Pancreas (tissue), 10 donors: ENCODE data around the gene ZNF414. TPM values are rescaled to one million over a fixed set of nuclear protein-coding genes. Genes with fewer than 3 reads are reported as not detected.
A peak's percentile ranks its signal among the peaks of the same experiment; 100 is the strongest.

Source experiments
- ATAC-seq, 4 donors: fragments of 200-7000 bp; cut with Tn5 transposase; one replicate each; pipeline versions ENCODE4 v1.8.0 to v1.9.1; 2020; ENCODE audit warnings: mild to moderate bottlenecking in 4 of 4, moderate library complexity in 4 of 4
- DNase-seq, 6 donors: peaks; one replicate each; pipeline ENCODE4 v3.0.0-alpha.2; 2020
- FAIRE-seq: peaks from 2 replicates; lab custom pipeline; 2012; peaks lifted over from hg19 to GRCh38; lab: Jason Lieb, UNC
- H3K27ac ChIP-seq, 4 donors: fragments of 200-600 bp; sonication (generic); 1 replicate in 3 of 4; 2 replicates in 1 of 4; pipeline versions ENCODE4 v1.5.0 to v1.8.0; 2020
- H3K27me3 ChIP-seq, 4 donors: fragments of 200-600 bp; one replicate each; pipeline ENCODE4 v1.8.0; 2021
- H3K36me3 ChIP-seq, 3 donors: fragments of 200-600 bp; sonication (generic) in 1 of 3; one replicate each; pipeline versions ENCODE4 v1.5.0 to v1.8.0; 2020 to 2021
- H3K4me1 ChIP-seq, 3 donors: fragments of 200-600 bp; one replicate each; pipeline ENCODE4 v1.8.0; 2021
- H3K4me3 ChIP-seq, 4 donors: fragments of 200-600 bp; sonication (generic) in 2 of 4; one replicate each; pipeline versions ENCODE4 v1.5.0 to v1.8.0; 2020 to 2021
- H3K9me3 ChIP-seq, 4 donors: fragments of 200-600 bp; one replicate each; pipeline ENCODE4 v1.8.0; 2021
- WGBS, 2 donors: extraction: QIAGEN DNeasy Blood & Tissue Kit; methylation state at CpG; one replicate each; pipeline ENCODE4 v1.1.7; 2013; 5-methylcytosine and 5-hydroxymethylcytosine counted together
- intact Hi-C, 3 donors: fragments of 100-400 bp; cut with DNase I; formaldehyde crosslinking; loops; one replicate each; pipeline versions ENCODE4 v1.11.1 to v1.14.2; 2022
- polyA plus RNA-seq, 2 donors: library from polyadenylated mRNA; stranded (reverse); fragments of 200-250 nt; gene quantifications; one replicate each; pipeline ENCODE4 v1.2.3, GENCODE V29; 2013
- total RNA-seq, 6 donors: library from RNA; stranded (reverse); fragmentation: NEBNext Ultra II Directional in 4 of 6; extraction: Animal tissue kit (Norgen Biotek cat#: 25700) in 4 of 6; gene quantifications; one replicate each; pipeline versions ENCODE4 v1.2.1 to v1.2.4, GENCODE V29; 2021 to 2023
- TF ChIP-seq, protein P1 (sequence below), 4 donors: fragments of 200-600 bp; sonication (generic) in 3 of 4; IDR thresholded peaks; one replicate each; pipeline versions ENCODE4 v1.5.0 to v1.8.0; 2021; ENCODE audit warnings: antibody characterized with exemption in 4 of 4
- donor health status: healthy with polysubstance abuse.
- donor health status: DM: no; HTN: no; CAD: no; lungs with moderate emphysema.
- donor health status: DM: no; HTN: no; CAD: no.
- donor health status: control.
- donor health status: control.
- donor health status: Bipolar disorder and iron deficiency.
- donor health status: DM: yes; HTN: yes; CAD: no.
- donor health status: DM: no; HTN: no; CAD: no.
- donor health status: DM: no; HTN: no; CAD: no.
- donor health status: DM: yes; HTN: yes; CAD: no.

Gene ZNF414
- total and polyA plus RNA-seq, 8 donors, result 7.3 to 36.9 (median 13.1) TPM

DNA sequence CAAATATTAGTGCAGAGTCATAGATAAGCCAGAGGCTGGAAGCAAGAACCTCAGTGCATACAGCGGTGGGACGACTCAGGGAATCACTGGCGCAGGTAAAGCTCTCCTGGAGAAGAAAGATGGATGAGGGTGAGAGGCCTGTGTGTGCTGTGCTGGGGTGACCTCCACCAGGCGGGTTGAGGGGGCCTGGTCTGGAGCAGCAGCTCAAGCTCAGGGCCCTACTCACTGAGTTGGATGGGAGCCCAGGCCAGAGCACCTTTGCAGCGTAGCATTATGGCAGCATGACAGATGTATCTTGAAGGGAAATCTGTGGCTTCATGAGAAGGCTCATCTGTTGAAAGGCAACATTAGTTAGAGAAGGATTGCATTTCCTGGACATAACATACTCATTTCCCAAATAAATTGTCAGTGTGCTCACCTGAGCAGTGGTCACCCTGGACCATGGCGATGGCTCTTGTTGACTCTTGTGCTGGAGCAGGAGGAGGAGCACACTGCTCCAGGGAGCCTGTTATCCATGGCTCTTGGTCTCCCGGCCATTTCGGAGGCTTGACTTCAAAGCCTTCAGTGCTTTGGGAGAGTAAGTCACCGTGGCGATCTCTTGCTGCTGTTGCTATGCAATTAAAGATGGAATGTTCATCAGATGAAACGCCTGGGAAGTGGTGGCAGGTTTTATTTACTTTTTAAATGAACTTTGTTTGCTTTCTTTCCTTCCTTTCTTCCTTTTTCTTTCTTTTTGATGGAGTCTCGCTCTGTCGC, 44.2 kb downstream of the ZNF414 start:
- FAIRE-seq (no peak), ATAC-seq (peak in 2 of 4 donors; percentile 31 to 34), DNase-seq (peak in 1 of 6 donors; percentile 17)
- Histone ChIP-seq H3K36me3 (peaks cover 2 to 84% (median 57%) of the 10 kb centered on the region in 3 donors), H3K9me3 (no peaks in the 10 kb centered on the region), H3K4me3 (no peak overlapping the region), H3K27me3 (no peaks in the 10 kb centered on the region), H3K27ac (no peak overlapping the region), H3K4me1 (peaks cover 0 to 5% (median 0%) of the 10 kb centered on the region in 3 donors)
- TF ChIP-seq, protein P1, sequence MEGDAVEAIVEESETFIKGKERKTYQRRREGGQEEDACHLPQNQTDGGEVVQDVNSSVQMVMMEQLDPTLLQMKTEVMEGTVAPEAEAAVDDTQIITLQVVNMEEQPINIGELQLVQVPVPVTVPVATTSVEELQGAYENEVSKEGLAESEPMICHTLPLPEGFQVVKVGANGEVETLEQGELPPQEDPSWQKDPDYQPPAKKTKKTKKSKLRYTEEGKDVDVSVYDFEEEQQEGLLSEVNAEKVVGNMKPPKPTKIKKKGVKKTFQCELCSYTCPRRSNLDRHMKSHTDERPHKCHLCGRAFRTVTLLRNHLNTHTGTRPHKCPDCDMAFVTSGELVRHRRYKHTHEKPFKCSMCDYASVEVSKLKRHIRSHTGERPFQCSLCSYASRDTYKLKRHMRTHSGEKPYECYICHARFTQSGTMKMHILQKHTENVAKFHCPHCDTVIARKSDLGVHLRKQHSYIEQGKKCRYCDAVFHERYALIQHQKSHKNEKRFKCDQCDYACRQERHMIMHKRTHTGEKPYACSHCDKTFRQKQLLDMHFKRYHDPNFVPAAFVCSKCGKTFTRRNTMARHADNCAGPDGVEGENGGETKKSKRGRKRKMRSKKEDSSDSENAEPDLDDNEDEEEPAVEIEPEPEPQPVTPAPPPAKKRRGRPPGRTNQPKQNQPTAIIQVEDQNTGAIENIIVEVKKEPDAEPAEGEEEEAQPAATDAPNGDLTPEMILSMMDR (IDR thresholded peaks at IDR 0.05), result no peak
- whole genome bisulfite sequencing, 2 donors, result 88 to 93% methylated on average over 13 of the region's 13 CpGs
- intact Hi-C loops, result no loop called here

DNA sequence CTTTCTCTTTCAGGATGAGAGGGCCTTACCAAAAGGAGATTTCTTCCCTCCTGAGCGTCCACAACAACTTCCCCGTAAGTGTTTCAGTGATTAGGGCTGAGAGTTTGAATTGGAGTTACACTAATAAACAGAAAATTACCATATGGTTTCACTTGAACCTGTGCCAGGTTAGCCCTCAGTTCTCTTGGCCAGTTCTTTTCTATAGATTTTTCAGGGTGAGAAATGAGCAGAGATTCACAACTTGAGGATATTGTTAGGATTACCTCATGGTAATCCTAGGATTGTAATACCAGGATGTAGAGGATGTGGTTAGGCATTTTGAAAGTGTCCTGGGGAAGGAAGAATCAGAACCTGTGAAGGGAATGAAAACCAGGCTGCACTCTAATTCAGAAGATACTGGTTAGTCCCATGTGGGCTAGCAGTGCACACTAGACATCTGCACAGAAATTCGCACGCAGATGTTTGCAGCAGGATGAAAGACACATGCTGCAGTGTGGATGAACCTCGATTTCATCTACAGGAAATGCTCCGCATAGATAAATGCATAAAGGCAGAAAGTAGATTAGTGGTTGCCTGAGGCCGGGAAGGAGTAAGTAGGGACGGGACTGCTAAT, 45.1 kb downstream of the ZNF414 start:
- Histone ChIP-seq H3K4me3 (no peak overlapping the region), H3K27me3 (no peaks in the 10 kb centered on the region), H3K4me1 (peaks cover 0 to 5% (median 0%) of the 10 kb centered on the region in 3 donors), H3K9me3 (no peaks in the 10 kb centered on the region), H3K36me3 (peaks cover 0 to 89% (median 58%) of the 10 kb centered on the region in 3 donors), H3K27ac (no peak overlapping the region)
- TF ChIP-seq, protein P1 (IDR thresholded peaks at IDR 0.05), result no peak
- no peak for ATAC-seq
- intact Hi-C loops, result no loop called here
- DNase-seq, result no peak
- WGBS, 2 donors, result 86 to 92% methylated on average over 8 of the region's 8 CpGs
- FAIRE-seq, result no peak

DNA sequence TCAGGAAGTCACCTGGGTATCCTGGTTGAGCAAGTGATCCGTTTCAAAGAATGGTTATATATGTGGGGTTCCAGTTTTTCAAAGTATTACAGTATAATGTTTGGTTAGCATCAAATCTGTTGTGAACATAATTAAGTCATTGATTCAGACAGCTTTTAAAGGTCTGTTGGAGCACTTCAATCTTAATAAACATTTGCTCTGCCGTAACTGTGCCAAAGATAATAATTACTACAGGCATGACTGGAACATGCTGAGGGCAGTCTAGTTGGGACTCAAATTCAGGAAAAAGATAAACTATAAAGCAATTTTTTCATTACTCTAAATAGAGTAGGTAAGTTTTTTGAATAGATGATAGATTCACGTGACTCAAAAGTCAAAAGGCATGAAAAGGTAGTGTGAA, 45.8 kb downstream of the ZNF414 start:
- Histone ChIP-seq H3K9me3 (no peaks in the 10 kb centered on the region), H3K36me3 (peaks cover 0 to 90% (median 54%) of the 10 kb centered on the region in 3 donors), H3K4me3 (no peak overlapping the region), H3K4me1 (peaks cover 0 to 7% (median 2%) of the 10 kb centered on the region in 3 donors), H3K27me3 (no peaks in the 10 kb centered on the region), H3K27ac (no peak overlapping the region)
- TF ChIP-seq, protein P1 (IDR thresholded peaks at IDR 0.05), result no peak
- no peak for FAIRE-seq
- WGBS, 2 donors, result 59 to 64% methylated on average over 3 of the region's 3 CpGs
- intact Hi-C loops, result no loop called here
- no peak for DNase-seq
- ATAC-seq, result peak in 2 of 4 donors; percentile 30 to 52

DNA sequence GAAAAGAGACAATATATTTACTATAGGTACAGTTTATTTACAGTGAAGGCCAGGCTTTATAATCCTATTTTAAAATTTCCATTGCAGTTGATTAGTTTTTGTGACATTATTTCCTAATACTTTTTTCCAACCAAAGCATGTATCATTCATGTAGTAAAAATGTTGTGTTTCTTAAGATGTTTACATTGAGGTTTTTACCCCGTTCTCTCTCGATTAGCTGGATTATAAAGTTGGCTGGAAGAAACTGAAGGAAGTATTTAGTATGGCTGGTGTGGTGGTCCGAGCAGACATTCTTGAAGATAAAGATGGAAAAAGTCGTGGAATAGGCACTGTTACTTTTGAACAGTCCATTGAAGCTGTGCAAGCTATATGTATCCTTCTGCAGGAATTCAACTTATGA, 47.9 kb downstream of the ZNF414 start:
- no peak for DNase-seq
- FAIRE-seq, result no peak
- 91 to 92% methylated on average over 4 of the region's 4 CpGs for WGBS, 2 donors
- no peak for ATAC-seq
- no peak overlapping the region for H3K27ac ChIP-seq
- TF ChIP-seq, protein P1 (IDR thresholded peaks at IDR 0.05), result no peak
- H3K36me3 ChIP-seq, result peaks cover 0 to 68% (median 54%) of the 10 kb centered on the region in 3 donors
- no peaks in the 10 kb centered on the region for H3K27me3 ChIP-seq
- intact Hi-C loops, result no loop called here
- H3K4me3 ChIP-seq, result no peak overlapping the region
- no peaks in the 10 kb centered on the region for H3K9me3 ChIP-seq
- H3K4me1 ChIP-seq, result peaks cover 0 to 9% (median 3%) of the 10 kb centered on the region in 3 donors
